OCI-LY3 (cell line): ENCODE results near the gene MCTP2.
"Not testable (repeated sequence)": the region's sequence is repeated elsewhere in the genome, so short reads cannot be mapped to it uniquely, and the experiment has no call there.

Experiments
- H2AFZ ChIP-seq: fragments of 200-600, 300-600 bp; shearing (Covaris generic); 2 replicates; pipeline ENCODE4 v1.6.0; 2014; ENCODE audit warnings: antibody characterized with exemption, low read depth, low read length
- H3K27ac ChIP-seq: fragments of 200-600, 300-600 bp; sonication (generic); 2 replicates; pipeline ENCODE4 v1.5.1; 2014; ENCODE audit warnings: mild to moderate bottlenecking, low read length, moderate library complexity, mixed read lengths
- H3K27me3 ChIP-seq: fragments of 200-600, 300-600 bp; sonication (generic); 2 replicates; pipeline ENCODE4 v1.6.1; 2014; ENCODE audit warnings: low read depth, low read length, mixed read lengths
- H3K36me3 ChIP-seq: fragments of 200-600, 300-600 bp; sonication (generic); replicated peaks from 2 replicates; pipeline ENCODE3; 2014; ENCODE audit warnings: low read depth, low read length, mixed read lengths
- H3K4me1 ChIP-seq: fragments of 300-600, 200-600 bp; sonication (generic); 2 replicates; pipeline ENCODE4 v1.6.1; 2014; ENCODE audit warnings: low read length, mixed read lengths
- H3K4me2 ChIP-seq: fragments of 200-600, 300-600 bp; sonication (generic); 2 replicates; pipeline ENCODE4 v1.6.1; 2014; ENCODE audit warnings: low read length, mixed read lengths
- H3K4me3 ChIP-seq: fragments of 300-600, 200-600 bp; sonication (generic); 2 replicates; pipeline ENCODE4 v1.5.1; 2014; ENCODE audit warnings: antibody characterized with exemption, mild to moderate bottlenecking, low read length, moderate library complexity
- H3K79me2 ChIP-seq: fragments of 300-600, 200-600 bp; shearing (Covaris generic); 2 replicates; pipeline ENCODE4 v1.6.1; 2014; ENCODE audit warnings: mild to moderate bottlenecking, low read length, mixed read lengths
- H3K9ac ChIP-seq: fragments of 300-600, 200-600 bp; shearing (Covaris generic); 2 replicates; pipeline ENCODE4 v1.6.0; 2014; ENCODE audit warnings: mild to moderate bottlenecking, low read length, moderate library complexity
- H3K9me3 ChIP-seq: fragments of 200-600, 300-600 bp; shearing (Covaris generic); 2 replicates; pipeline ENCODE4 v1.6.1; 2014; ENCODE audit warnings: low read length, mixed read lengths; ENCODE audit not compliant: insufficient read depth
- H4K20me1 ChIP-seq: fragments of 200-600, 300-600 bp; sonication (generic); 2 replicates; pipeline ENCODE4 v1.6.1; 2016; ENCODE audit warnings: low read length, mixed read lengths; ENCODE audit not compliant: insufficient read depth
- EZH2phosphoT487 ChIP-seq: fragments of 200-600 bp; shearing (Covaris generic); IDR thresholded peaks from 2 replicates; pipeline ENCODE4 v1.6.1; 2018; ENCODE audit warnings: antibody characterized with exemption, mixed run types, low read depth
- TF ChIP-seq, protein P1 (sequence below): fragments of 200-600, 300-600 bp; sonication (generic); IDR thresholded peaks from 2 replicates; pipeline ENCODE4 v1.5.1; 2014; ENCODE audit warnings: antibody characterized with exemption, low read length, low read depth

MCTP2 gene

DNA sequence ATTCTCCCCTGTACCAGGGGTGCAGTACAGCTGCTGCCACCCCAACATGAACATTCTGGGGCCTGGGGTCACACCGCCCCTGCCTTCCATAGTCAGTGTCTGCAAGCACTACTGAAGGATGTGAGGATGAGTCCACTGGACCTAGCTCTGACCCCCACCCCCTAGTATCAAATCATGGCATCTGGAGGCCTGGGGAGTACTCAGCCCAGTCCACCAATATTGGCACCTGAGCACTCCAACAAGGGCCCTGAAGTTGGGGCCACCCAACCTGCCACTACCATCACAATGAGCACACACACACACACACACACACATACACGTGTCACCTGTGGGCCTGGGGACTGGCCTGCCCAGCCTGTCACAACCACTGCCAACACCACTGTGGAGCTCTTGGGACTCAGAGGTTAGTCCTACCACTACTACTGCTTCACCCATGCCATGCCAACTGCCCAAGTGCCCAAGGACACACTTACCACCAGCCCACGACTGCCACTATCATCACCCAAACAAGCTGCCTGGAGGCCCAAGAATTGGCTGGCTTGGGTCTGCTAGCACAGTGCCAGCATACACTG, 253.9 kb downstream of the MCTP2 start:
- no peak overlapping the region for H3K4me2 ChIP-seq
- H3K79me2 ChIP-seq = no peaks in the 10 kb centered on the region
- H3K9me3 ChIP-seq = no peaks in the 10 kb centered on the region
- no peak overlapping the region for H3K9ac ChIP-seq
- H4K20me1 ChIP-seq = no peaks in the 10 kb centered on the region
- H3K4me3 ChIP-seq = no peak overlapping the region
- no peaks in the 10 kb centered on the region for H3K4me1 ChIP-seq
- H3K27ac ChIP-seq = no peak overlapping the region
- H3K36me3 ChIP-seq = no peaks in the 10 kb centered on the region
- H3K27me3 ChIP-seq = no peaks in the 10 kb centered on the region
- TF ChIP-seq, protein P1, sequence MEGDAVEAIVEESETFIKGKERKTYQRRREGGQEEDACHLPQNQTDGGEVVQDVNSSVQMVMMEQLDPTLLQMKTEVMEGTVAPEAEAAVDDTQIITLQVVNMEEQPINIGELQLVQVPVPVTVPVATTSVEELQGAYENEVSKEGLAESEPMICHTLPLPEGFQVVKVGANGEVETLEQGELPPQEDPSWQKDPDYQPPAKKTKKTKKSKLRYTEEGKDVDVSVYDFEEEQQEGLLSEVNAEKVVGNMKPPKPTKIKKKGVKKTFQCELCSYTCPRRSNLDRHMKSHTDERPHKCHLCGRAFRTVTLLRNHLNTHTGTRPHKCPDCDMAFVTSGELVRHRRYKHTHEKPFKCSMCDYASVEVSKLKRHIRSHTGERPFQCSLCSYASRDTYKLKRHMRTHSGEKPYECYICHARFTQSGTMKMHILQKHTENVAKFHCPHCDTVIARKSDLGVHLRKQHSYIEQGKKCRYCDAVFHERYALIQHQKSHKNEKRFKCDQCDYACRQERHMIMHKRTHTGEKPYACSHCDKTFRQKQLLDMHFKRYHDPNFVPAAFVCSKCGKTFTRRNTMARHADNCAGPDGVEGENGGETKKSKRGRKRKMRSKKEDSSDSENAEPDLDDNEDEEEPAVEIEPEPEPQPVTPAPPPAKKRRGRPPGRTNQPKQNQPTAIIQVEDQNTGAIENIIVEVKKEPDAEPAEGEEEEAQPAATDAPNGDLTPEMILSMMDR = no peak
- TF ChIP-seq EZH2phosphoT487 = no peak
- no peak overlapping the region for H2AFZ ChIP-seq

DNA sequence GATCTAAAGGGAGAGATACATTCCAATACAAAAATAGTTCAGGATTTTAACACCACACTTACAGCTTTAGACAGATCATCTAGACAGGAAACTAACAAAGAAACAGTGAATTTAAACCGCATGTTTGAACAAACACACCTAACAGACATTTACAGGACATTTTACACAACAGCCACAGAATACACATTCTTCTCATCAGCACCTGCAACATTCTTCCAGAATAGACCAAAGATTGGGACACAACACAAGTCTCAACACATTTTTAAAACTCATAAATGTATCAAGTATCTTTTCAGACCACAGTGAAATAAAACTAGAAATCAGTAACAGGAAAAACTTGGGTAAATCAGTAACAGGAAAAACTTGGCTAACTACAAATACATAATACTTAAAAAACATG, 256.3 kb downstream of the MCTP2 start:
- no peak overlapping the region for H3K9ac ChIP-seq
- TF ChIP-seq EZH2phosphoT487 = no peak
- TF ChIP-seq, protein P1 = no peak
- H3K4me2 ChIP-seq = no peak overlapping the region
- no peaks in the 10 kb centered on the region for H3K36me3 ChIP-seq
- no peaks in the 10 kb centered on the region for H3K79me2 ChIP-seq
- no peak overlapping the region for H3K27ac ChIP-seq
- no peaks in the 10 kb centered on the region for H3K9me3 ChIP-seq
- no peak overlapping the region for H3K4me3 ChIP-seq
- H3K27me3 ChIP-seq = no peaks in the 10 kb centered on the region
- H4K20me1 ChIP-seq = no peaks in the 10 kb centered on the region
- no peaks in the 10 kb centered on the region for H3K4me1 ChIP-seq
- no peak overlapping the region for H2AFZ ChIP-seq

DNA sequence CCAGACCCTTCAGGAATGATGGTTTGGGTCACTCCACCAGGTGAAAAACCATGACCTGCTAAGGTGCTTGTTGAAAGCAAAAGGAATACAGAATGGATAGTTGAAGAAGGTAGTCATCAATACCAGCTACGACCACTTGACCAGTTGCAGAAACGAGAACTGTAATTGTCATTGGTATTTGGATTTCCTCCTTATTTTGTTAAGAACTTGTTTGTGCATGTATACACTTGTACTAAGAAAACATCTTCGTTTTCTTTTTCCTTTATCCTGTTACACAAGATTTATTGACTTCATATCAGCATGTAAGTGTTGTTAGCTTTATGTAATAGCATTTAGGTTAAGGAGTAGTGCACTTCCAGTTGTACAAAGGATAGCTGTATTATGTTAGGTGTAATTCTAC, 261.8 kb downstream of the MCTP2 start:
- H3K4me3 ChIP-seq = no peak overlapping the region
- H3K4me2 ChIP-seq = no peak overlapping the region
- no peak overlapping the region for H3K9ac ChIP-seq
- H3K4me1 ChIP-seq = no peaks in the 10 kb centered on the region
- H4K20me1 ChIP-seq = no peaks in the 10 kb centered on the region
- no peak overlapping the region for H3K27ac ChIP-seq
- H2AFZ ChIP-seq = no peak overlapping the region
- TF ChIP-seq, protein P1 = no peak
- TF ChIP-seq EZH2phosphoT487 = no peak
- H3K79me2 ChIP-seq = no peaks in the 10 kb centered on the region
- H3K36me3 ChIP-seq = no peaks in the 10 kb centered on the region
- no peaks in the 10 kb centered on the region for H3K9me3 ChIP-seq
- no peaks in the 10 kb centered on the region for H3K27me3 ChIP-seq

DNA sequence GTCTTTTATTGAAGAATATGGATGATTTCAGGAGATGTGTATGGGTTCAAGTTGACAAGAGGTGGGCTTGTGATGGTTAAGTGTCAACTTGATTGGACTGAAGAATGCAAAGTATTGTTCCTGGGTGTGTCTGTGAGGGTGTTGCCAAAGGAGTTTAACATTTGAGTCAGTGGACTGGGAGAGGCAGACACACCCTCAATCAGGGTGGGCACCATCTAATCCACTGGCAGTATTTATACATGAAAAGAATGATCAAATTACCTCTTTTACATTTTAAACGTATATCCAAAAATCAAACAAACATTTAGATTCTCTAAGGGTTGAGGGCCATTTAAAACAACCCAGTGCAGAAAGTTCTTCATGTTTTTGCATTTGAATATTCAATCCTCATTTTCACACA, 262.2 kb downstream of the MCTP2 start:
- H3K4me3 ChIP-seq, H2AFZ ChIP-seq, H3K9me3 ChIP-seq, H3K4me1 ChIP-seq, H3K4me2 ChIP-seq, H3K36me3 ChIP-seq, H3K79me2 ChIP-seq, H4K20me1 ChIP-seq, H3K9ac ChIP-seq, H3K27me3 ChIP-seq, H3K27ac ChIP-seq: not testable (repeated sequence)

DNA sequence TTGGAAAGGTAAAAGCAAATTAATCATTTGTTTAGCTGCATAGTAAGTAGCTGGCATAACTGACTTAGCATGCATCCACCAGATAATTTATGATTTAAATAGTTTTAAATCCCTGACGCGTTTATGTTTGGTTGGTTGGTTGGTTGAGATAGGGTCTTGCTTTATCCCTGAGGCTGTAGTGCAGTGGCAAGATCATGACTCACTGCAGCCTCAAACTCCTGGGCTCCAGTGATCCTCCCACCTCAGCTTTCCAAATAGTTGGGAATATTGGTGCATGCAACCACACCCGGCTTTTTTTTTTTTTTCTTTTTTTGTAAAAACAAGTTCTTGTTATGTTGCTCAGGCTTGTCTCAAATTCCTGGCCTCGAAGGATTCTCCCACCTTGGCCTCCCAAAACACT, 263.4 kb downstream of the MCTP2 start:
- no peaks in the 10 kb centered on the region for H4K20me1 ChIP-seq
- TF ChIP-seq EZH2phosphoT487 = no peak
- TF ChIP-seq, protein P1 = no peak
- no peak overlapping the region for H3K4me2 ChIP-seq
- H2AFZ ChIP-seq = no peak overlapping the region
- H3K27ac ChIP-seq = no peak overlapping the region
- no peak overlapping the region for H3K4me3 ChIP-seq
- H3K9me3 ChIP-seq = no peaks in the 10 kb centered on the region
- no peaks in the 10 kb centered on the region for H3K4me1 ChIP-seq
- no peak overlapping the region for H3K9ac ChIP-seq
- H3K79me2 ChIP-seq = no peaks in the 10 kb centered on the region
- no peaks in the 10 kb centered on the region for H3K36me3 ChIP-seq
- H3K27me3 ChIP-seq = no peaks in the 10 kb centered on the region
